ENCODE results near the gene PDIA6.

DNA sequence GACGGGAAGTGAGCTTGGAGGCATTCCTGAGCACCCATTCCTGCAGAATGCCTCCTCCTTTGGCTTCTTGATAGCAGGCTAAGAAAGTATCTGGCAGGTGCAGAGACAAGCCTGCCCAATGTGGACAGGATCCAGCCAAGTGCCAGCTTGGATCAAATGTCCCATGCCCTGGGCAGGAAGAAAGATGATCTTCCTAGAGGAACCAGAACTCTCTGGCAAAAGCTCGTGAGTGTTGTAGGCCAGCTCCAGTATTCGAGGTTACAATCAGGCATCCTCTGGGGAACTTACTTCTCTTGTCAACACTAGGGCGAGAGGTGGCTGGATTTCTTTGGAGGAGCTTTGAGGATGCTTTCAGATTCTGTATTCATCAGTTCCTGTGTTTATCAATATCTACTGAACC, 29.9 kb upstream of the PDIA6 start:
- TF ChIP-seq, protein P1, sequence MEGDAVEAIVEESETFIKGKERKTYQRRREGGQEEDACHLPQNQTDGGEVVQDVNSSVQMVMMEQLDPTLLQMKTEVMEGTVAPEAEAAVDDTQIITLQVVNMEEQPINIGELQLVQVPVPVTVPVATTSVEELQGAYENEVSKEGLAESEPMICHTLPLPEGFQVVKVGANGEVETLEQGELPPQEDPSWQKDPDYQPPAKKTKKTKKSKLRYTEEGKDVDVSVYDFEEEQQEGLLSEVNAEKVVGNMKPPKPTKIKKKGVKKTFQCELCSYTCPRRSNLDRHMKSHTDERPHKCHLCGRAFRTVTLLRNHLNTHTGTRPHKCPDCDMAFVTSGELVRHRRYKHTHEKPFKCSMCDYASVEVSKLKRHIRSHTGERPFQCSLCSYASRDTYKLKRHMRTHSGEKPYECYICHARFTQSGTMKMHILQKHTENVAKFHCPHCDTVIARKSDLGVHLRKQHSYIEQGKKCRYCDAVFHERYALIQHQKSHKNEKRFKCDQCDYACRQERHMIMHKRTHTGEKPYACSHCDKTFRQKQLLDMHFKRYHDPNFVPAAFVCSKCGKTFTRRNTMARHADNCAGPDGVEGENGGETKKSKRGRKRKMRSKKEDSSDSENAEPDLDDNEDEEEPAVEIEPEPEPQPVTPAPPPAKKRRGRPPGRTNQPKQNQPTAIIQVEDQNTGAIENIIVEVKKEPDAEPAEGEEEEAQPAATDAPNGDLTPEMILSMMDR (IDR thresholded peaks at IDR 0.05): no peak
- TF ChIP-seq ZFX (IDR thresholded peaks at IDR 0.05; ENCODE audit: borderline replicate concordance): no peak

Measured in 22Rv1 (cell line).